HG03521 (cell line): ENCODE data around the gene STRA6.

Experiments used
- ATAC-seq: cut with Tn5 transposase; IDR thresholded peaks from one replicate; pipeline ENCODE4 v1.9.1; 2021; ENCODE audit warnings: mild to moderate bottlenecking, moderate library complexity; ENCODE audit not compliant: unreplicated experiment

Gene STRA6

GRCh38 chr15:74208496-74208895, 5.9 kb upstream of the STRA6 start:
- ATAC-seq, result no peak

GRCh38 chr15:74207652-74208440, 5.3 kb upstream of the STRA6 start:
- no peak for ATAC-seq

GRCh38 chr15:74206801-74207281, 4.3 kb upstream of the STRA6 start:
- ATAC-seq, result no peak

GRCh38 chr15:74205582-74205947, 3.0 kb upstream of the STRA6 start:
- ATAC-seq, result no peak

- no peak for ATAC-seq
These were observed 1.4 kb upstream of the STRA6 start for GRCh38 chr15:74203914-74204431.

- ATAC-seq, result no peak
These were observed 722 bp downstream of the STRA6 start for GRCh38 chr15:74201710-74202420.

GRCh38 chr15:74200871-74201419, 1.6 kb downstream of the STRA6 start:
- ATAC-seq, result no peak

GRCh38 chr15:74200412-74200815, 2.2 kb downstream of the STRA6 start:
- no peak for ATAC-seq

- no peak for ATAC-seq
These were observed 3.3 kb downstream of the STRA6 start for GRCh38 chr15:74199297-74199652.

- no peak for ATAC-seq
These were observed 5.2 kb downstream of the STRA6 start for GRCh38 chr15:74197176-74197965.

GRCh38 chr15:74196175-74196574, 6.4 kb downstream of the STRA6 start:
- ATAC-seq, result no peak

- ATAC-seq, result no peak
These were observed 7.7 kb downstream of the STRA6 start for GRCh38 chr15:74194572-74195559.

- ATAC-seq, result no peak
These were observed 8.7 kb downstream of the STRA6 start for GRCh38 chr15:74193905-74194304.

GRCh38 chr15:74193299-74193718, 9.3 kb downstream of the STRA6 start:
- ATAC-seq, result no peak

GRCh38 chr15:74192751-74193150, 9.8 kb downstream of the STRA6 start:
- no peak for ATAC-seq

GRCh38 chr15:74191798-74192197, 10.8 kb downstream of the STRA6 start:
- no peak for ATAC-seq

- ATAC-seq, result no peak
These were observed 14.4 kb downstream of the STRA6 start for GRCh38 chr15:74188216-74188615.

- no peak for ATAC-seq
These were observed 16.8 kb downstream of the STRA6 start for GRCh38 chr15:74185710-74186348.

GRCh38 chr15:74184582-74185091, 17.9 kb downstream of the STRA6 start:
- ATAC-seq, result no peak
